ENCODE measurements around the gene HTT.
A peak's percentile ranks its signal among the peaks of the same experiment; 100 is the strongest.

Gene HTT

GRCh38 chr4:3066836-3067400, 7.6 kb upstream of the HTT start:
- Mint-ChIP-seq H3K4me3 (no peak overlapping the region), H3K4me1 (ENCODE audit: low read depth) (no peaks in the 10 kb centered on the region), H3K9me3 (ENCODE audit: low read depth) (no peaks in the 10 kb centered on the region), H3K36me3 (peaks cover 6% of the 10 kb centered on the region), H3K27me3 (peaks cover 1% of the 10 kb centered on the region), H3K27ac (no peak overlapping the region)

- no peak overlapping the region for H3K27ac Mint-ChIP-seq
- peaks cover 1% of the 10 kb centered on the region for H3K27me3 Mint-ChIP-seq
- H3K36me3 Mint-ChIP-seq = peaks cover 6% of the 10 kb centered on the region
- H3K4me1 Mint-ChIP-seq (ENCODE audit: low read depth) = no peaks in the 10 kb centered on the region
- H3K4me3 Mint-ChIP-seq = no peak overlapping the region
- no peaks in the 10 kb centered on the region for H3K9me3 Mint-ChIP-seq (ENCODE audit: low read depth)
Observed at GRCh38 chr4:3067473-3068001, 6.9 kb upstream of the HTT start.

- H3K4me3 Mint-ChIP-seq = no peak overlapping the region
- no peaks in the 10 kb centered on the region for H3K4me1 Mint-ChIP-seq (ENCODE audit: low read depth)
- H3K9me3 Mint-ChIP-seq (ENCODE audit: low read depth) = no peaks in the 10 kb centered on the region
- H3K27me3 Mint-ChIP-seq = no peaks in the 10 kb centered on the region
- peaks cover 5% of the 10 kb centered on the region for H3K36me3 Mint-ChIP-seq
- H3K27ac Mint-ChIP-seq = no peak overlapping the region
Observed at GRCh38 chr4:3069661-3070199, 4.8 kb upstream of the HTT start.

- Mint-ChIP-seq H3K27me3 (no peaks in the 10 kb centered on the region), H3K9me3 (ENCODE audit: low read depth) (no peaks in the 10 kb centered on the region), H3K36me3 (no peaks in the 10 kb centered on the region), H3K4me3 (no peak overlapping the region), H3K4me1 (ENCODE audit: low read depth) (peaks cover 6% of the 10 kb centered on the region), H3K27ac (no peak overlapping the region)
Observed at GRCh38 chr4:3070709-3071500, 3.6 kb upstream of the HTT start.

- Mint-ChIP-seq H3K4me3 (no peak overlapping the region), H3K9me3 (ENCODE audit: low read depth) (no peaks in the 10 kb centered on the region), H3K27me3 (no peaks in the 10 kb centered on the region), H3K27ac (no peak overlapping the region), H3K4me1 (ENCODE audit: low read depth) (peaks cover 13% of the 10 kb centered on the region), H3K36me3 (no peaks in the 10 kb centered on the region)
Observed at GRCh38 chr4:3071811-3072210, 2.7 kb upstream of the HTT start.

GRCh38 chr4:3073158-3074077, 1.1 kb upstream of the HTT start:
- no peak overlapping the region for H3K27ac Mint-ChIP-seq
- peak overlapping the region; percentile 23 for H3K4me3 Mint-ChIP-seq
- peaks cover 4% of the 10 kb centered on the region for H3K36me3 Mint-ChIP-seq
- no peaks in the 10 kb centered on the region for H3K27me3 Mint-ChIP-seq
- H3K9me3 Mint-ChIP-seq (ENCODE audit: low read depth) = no peaks in the 10 kb centered on the region
- peaks cover 21% of the 10 kb centered on the region for H3K4me1 Mint-ChIP-seq (ENCODE audit: low read depth)

- Mint-ChIP-seq H3K9me3 (ENCODE audit: low read depth) (no peaks in the 10 kb centered on the region), H3K27ac (peak overlapping the region; percentile 78), H3K36me3 (peaks cover 4% of the 10 kb centered on the region), H3K4me1 (ENCODE audit: low read depth) (peaks cover 32% of the 10 kb centered on the region), H3K27me3 (no peaks in the 10 kb centered on the region), H3K4me3 (peak overlapping the region; percentile 91)
Observed at GRCh38 chr4:3074846-3075651, 568 bp downstream of the HTT start.

GRCh38 chr4:3075652-3075981, 1.1 kb downstream of the HTT start:
- Mint-ChIP-seq H3K4me1 (ENCODE audit: low read depth) (peaks cover 35% of the 10 kb centered on the region), H3K27ac (peak overlapping the region; percentile 28), H3K9me3 (ENCODE audit: low read depth) (no peaks in the 10 kb centered on the region), H3K27me3 (no peaks in the 10 kb centered on the region), H3K4me3 (peak overlapping the region; percentile 91), H3K36me3 (peaks cover 4% of the 10 kb centered on the region)

GRCh38 chr4:3077796-3078195, 3.3 kb downstream of the HTT start:
- Mint-ChIP-seq H3K4me1 (ENCODE audit: low read depth) (peaks cover 52% of the 10 kb centered on the region), H3K36me3 (peaks cover 4% of the 10 kb centered on the region), H3K4me3 (peak overlapping the region; percentile 43), H3K27me3 (no peaks in the 10 kb centered on the region), H3K27ac (no peak overlapping the region), H3K9me3 (ENCODE audit: low read depth) (no peaks in the 10 kb centered on the region)

- Mint-ChIP-seq H3K4me1 (ENCODE audit: low read depth) (peaks cover 63% of the 10 kb centered on the region), H3K36me3 (peaks cover 7% of the 10 kb centered on the region), H3K4me3 (no peak overlapping the region), H3K27ac (no peak overlapping the region), H3K9me3 (ENCODE audit: low read depth) (no peaks in the 10 kb centered on the region), H3K27me3 (no peaks in the 10 kb centered on the region)
Observed at GRCh38 chr4:3079694-3080123, 5.2 kb downstream of the HTT start.

- peaks cover 59% of the 10 kb centered on the region for H3K4me1 Mint-ChIP-seq (ENCODE audit: low read depth)
- H3K27ac Mint-ChIP-seq = no peak overlapping the region
- no peak overlapping the region for H3K4me3 Mint-ChIP-seq
- no peaks in the 10 kb centered on the region for H3K27me3 Mint-ChIP-seq
- no peaks in the 10 kb centered on the region for H3K9me3 Mint-ChIP-seq (ENCODE audit: low read depth)
- H3K36me3 Mint-ChIP-seq = peaks cover 10% of the 10 kb centered on the region
Observed at GRCh38 chr4:3082925-3083515, 8.5 kb downstream of the HTT start.

- Mint-ChIP-seq H3K9me3 (ENCODE audit: low read depth) (no peaks in the 10 kb centered on the region), H3K4me1 (ENCODE audit: low read depth) (peaks cover 57% of the 10 kb centered on the region), H3K36me3 (peaks cover 12% of the 10 kb centered on the region), H3K4me3 (no peak overlapping the region), H3K27ac (peak overlapping the region; percentile 61), H3K27me3 (no peaks in the 10 kb centered on the region)
Observed at GRCh38 chr4:3083732-3084131, 9.3 kb downstream of the HTT start.

- no peaks in the 10 kb centered on the region for H3K27me3 Mint-ChIP-seq
- H3K36me3 Mint-ChIP-seq = peaks cover 18% of the 10 kb centered on the region
- no peaks in the 10 kb centered on the region for H3K9me3 Mint-ChIP-seq (ENCODE audit: low read depth)
- peak overlapping the region; percentile 86 for H3K27ac Mint-ChIP-seq
- H3K4me3 Mint-ChIP-seq = no peak overlapping the region
- H3K4me1 Mint-ChIP-seq (ENCODE audit: low read depth) = peaks cover 40% of the 10 kb centered on the region
Observed at GRCh38 chr4:3085948-3086670, 11.6 kb downstream of the HTT start.

Data from activated naive CD8-positive, alpha-beta T cell (primary cell).